ENCODE results near the gene GABRG3. TPM values are rescaled to one million over a fixed set of nuclear protein-coding genes. Genes with fewer than 3 reads are reported as not detected.

GABRG3 gene
- total RNA-seq, 1 donor from 2014 or later: not detected

- no peaks in the 10 kb centered on the region for H3K4me1 ChIP-seq
- no peaks in the 10 kb centered on the region for H3K27me3 ChIP-seq
- no peak overlapping the region for H3K27ac ChIP-seq
- H3K9me3 ChIP-seq: no peaks in the 10 kb centered on the region
- TF ChIP-seq, protein P1, sequence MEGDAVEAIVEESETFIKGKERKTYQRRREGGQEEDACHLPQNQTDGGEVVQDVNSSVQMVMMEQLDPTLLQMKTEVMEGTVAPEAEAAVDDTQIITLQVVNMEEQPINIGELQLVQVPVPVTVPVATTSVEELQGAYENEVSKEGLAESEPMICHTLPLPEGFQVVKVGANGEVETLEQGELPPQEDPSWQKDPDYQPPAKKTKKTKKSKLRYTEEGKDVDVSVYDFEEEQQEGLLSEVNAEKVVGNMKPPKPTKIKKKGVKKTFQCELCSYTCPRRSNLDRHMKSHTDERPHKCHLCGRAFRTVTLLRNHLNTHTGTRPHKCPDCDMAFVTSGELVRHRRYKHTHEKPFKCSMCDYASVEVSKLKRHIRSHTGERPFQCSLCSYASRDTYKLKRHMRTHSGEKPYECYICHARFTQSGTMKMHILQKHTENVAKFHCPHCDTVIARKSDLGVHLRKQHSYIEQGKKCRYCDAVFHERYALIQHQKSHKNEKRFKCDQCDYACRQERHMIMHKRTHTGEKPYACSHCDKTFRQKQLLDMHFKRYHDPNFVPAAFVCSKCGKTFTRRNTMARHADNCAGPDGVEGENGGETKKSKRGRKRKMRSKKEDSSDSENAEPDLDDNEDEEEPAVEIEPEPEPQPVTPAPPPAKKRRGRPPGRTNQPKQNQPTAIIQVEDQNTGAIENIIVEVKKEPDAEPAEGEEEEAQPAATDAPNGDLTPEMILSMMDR (IDR thresholded peaks at IDR 0.05): no peak
- no peak for TF ChIP-seq POLR2AphosphoS5 (IDR thresholded peaks at IDR 0.05; ENCODE audit: insufficient read depth in 1 of 2, low read depth in 1 of 2)
- TF ChIP-seq POLR2A (IDR thresholded peaks at IDR 0.05): no peak
- H3K36me3 ChIP-seq: no peaks in the 10 kb centered on the region
- DNase-seq (ENCODE audit: extremely low spot score in 2 of 2): no peak
- no peak overlapping the region for H3K4me3 ChIP-seq
- intact Hi-C loops (cut with DNase I): no loop called here
These were observed 430.5 kb downstream of the GABRG3 start for GRCh38 chr15:27401471-27401870.

GRCh38 chr15:27408428-27408827 is 437.4 kb downstream of the GABRG3 start:
- no peaks in the 10 kb centered on the region for H3K9me3 ChIP-seq
- no peak for DNase-seq (ENCODE audit: extremely low spot score in 2 of 2)
- no peaks in the 10 kb centered on the region for H3K27me3 ChIP-seq
- intact Hi-C loops (cut with DNase I): no loop called here
- no peak overlapping the region for H3K27ac ChIP-seq
- TF ChIP-seq POLR2AphosphoS5 (IDR thresholded peaks at IDR 0.05; ENCODE audit: insufficient read depth in 1 of 2, low read depth in 1 of 2) (no peak), POLR2A (IDR thresholded peaks at IDR 0.05) (no peak)
- TF ChIP-seq, protein P1 (IDR thresholded peaks at IDR 0.05): no peak
- H3K4me1 ChIP-seq: no peaks in the 10 kb centered on the region
- no peaks in the 10 kb centered on the region for H3K36me3 ChIP-seq
- no peak overlapping the region for H3K4me3 ChIP-seq

DNA sequence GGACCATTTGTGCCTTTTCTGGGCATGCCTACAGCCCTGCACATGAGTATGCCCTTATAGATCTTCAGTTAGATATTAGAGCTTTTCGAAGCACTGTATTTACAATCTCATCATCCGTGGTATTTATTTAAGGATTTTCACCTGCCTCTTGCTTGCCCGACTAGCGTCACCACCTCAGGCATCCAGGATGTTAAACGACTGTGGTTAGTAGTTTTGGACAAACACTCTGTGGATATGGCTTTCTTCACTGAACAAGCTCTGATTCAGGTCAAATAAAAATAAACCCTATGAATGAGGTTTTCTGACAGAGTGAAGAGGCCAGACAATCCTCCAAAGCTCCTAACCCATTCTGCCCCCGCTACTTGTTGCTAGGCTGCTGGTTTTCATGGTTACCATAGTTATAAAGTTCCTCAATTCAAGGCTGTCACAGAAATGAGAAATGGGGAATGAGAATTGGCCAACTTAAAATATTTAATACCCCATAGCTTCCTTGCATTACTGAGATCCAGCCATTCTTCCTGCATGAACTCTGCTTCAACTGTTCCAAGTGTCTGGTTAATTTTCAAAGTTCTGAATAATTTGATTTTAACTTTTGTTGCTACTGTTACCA is 440.1 kb downstream of the GABRG3 start:
- Histone ChIP-seq H3K4me3 (no peak overlapping the region), H3K4me1 (no peaks in the 10 kb centered on the region), H3K9me3 (no peaks in the 10 kb centered on the region), H3K36me3 (no peaks in the 10 kb centered on the region), H3K27ac (no peak overlapping the region), H3K27me3 (no peaks in the 10 kb centered on the region)
- intact Hi-C loops (cut with DNase I): no loop called here
- no peak for TF ChIP-seq POLR2A (IDR thresholded peaks at IDR 0.05)
- TF ChIP-seq, protein P1 (IDR thresholded peaks at IDR 0.05): no peak
- no peak for TF ChIP-seq POLR2AphosphoS5 (IDR thresholded peaks at IDR 0.05; ENCODE audit: insufficient read depth in 1 of 2, low read depth in 1 of 2)
- DNase-seq (ENCODE audit: extremely low spot score in 2 of 2): no peak

GRCh38 chr15:27412415-27412814 is 441.4 kb downstream of the GABRG3 start:
- no peaks in the 10 kb centered on the region for H3K27me3 ChIP-seq
- no peaks in the 10 kb centered on the region for H3K36me3 ChIP-seq
- no peak for TF ChIP-seq POLR2AphosphoS5 (IDR thresholded peaks at IDR 0.05; ENCODE audit: insufficient read depth in 1 of 2, low read depth in 1 of 2)
- TF ChIP-seq, protein P1 (IDR thresholded peaks at IDR 0.05): no peak
- no peak for TF ChIP-seq POLR2A (IDR thresholded peaks at IDR 0.05)
- no peaks in the 10 kb centered on the region for H3K4me1 ChIP-seq
- intact Hi-C loops (cut with DNase I): no loop called here
- no peak overlapping the region for H3K27ac ChIP-seq
- no peak overlapping the region for H3K4me3 ChIP-seq
- no peak for DNase-seq (ENCODE audit: extremely low spot score in 2 of 2)
- H3K9me3 ChIP-seq: no peaks in the 10 kb centered on the region

DNA sequence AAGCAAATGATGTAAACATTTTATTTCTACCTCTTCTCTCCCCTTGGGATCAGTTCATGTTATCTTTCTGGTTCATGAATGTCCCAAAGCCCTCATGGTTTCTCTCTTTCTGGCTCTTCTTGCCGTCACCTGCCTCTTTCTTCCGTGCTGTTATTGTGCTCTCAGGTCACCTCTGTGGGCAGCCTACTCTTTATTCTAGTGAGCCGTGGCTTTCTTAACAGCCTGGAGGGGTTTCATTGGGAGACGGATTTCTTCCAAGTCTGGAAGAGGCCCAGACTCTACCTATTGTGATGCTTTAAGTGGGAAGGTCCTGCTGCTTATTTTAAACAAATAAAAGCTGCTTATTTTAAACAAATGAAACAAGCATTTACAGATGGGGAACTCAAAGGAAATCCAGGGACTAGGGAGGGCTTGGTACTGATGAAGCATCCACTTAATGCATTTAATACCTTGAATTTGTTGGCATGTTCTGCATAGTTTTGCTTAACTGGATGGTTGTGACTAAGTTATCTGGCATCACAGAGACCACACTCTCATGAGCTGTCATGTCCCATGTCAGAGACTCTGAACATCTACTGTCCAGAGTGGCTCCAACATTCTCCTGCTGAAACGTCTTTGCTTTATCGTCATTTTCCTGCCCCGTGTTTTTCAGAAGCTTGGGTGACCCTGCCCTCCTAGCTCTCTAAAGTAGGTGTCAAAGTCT is 443.3 kb downstream of the GABRG3 start:
- intact Hi-C loops (cut with DNase I): no loop called here
- H3K27me3 ChIP-seq: no peaks in the 10 kb centered on the region
- TF ChIP-seq POLR2A (IDR thresholded peaks at IDR 0.05): no peak
- TF ChIP-seq POLR2AphosphoS5 (IDR thresholded peaks at IDR 0.05; ENCODE audit: insufficient read depth in 1 of 2, low read depth in 1 of 2): no peak
- TF ChIP-seq, protein P1 (IDR thresholded peaks at IDR 0.05): no peak
- H3K36me3 ChIP-seq: no peaks in the 10 kb centered on the region
- DNase-seq (ENCODE audit: extremely low spot score in 2 of 2): no peak
- H3K4me1 ChIP-seq: no peaks in the 10 kb centered on the region
- H3K9me3 ChIP-seq: no peaks in the 10 kb centered on the region
- H3K27ac ChIP-seq: no peak overlapping the region
- H3K4me3 ChIP-seq: no peak overlapping the region

All from vagina (tissue), 2 donors.